A549 (cell line): ENCODE results near the gene HS6ST2. TPM values are rescaled to one million over a fixed set of nuclear protein-coding genes. Genes with fewer than 3 reads are reported as not detected.

ENCODE experiments used
- ATAC-seq, 2 experiments: fragments of 200-7000 bp in 1 of 2; fragments of >200 bp in 1 of 2; cut with Nextera tagmentation in 1 of 2; cut with Tn5 transposase in 1 of 2; 3 replicates each; pipeline versions ENCODE4 v1.8.0 to v1.9.1; 2018 to 2020; ENCODE audit warnings: mild to moderate bottlenecking in 1 of 2, moderate library complexity in 1 of 2
- CTCF ChIA-PET: fragments of 300-600 bp; sonication (Branson Sonifier 250); formaldehyde crosslinking; extraction: SDS; loops from one replicate; lab custom pipeline; 2021; ENCODE audit warnings: antibody characterized with exemption, inconsistent platforms; lab: Yijun Ruan, JAX
- POLR2A ChIA-PET: fragments of 350-600 bp; formaldehyde crosslinking; extraction: SDS; loops from one replicate; lab custom pipeline; 2021; ENCODE audit warnings: antibody characterized with exemption, inconsistent platforms; lab: Yijun Ruan, JAX
- DNase-seq, 2 experiments: peaks; one replicate each; pipeline versions ENCODE4 v3.0.0 to v3.0.0-alpha.2; 2011 to 2016; ENCODE audit warnings: low read depth in 1 of 2, low spot score in 1 of 2
- FAIRE-seq: peaks from 2 replicates; lab custom pipeline; 2011; peaks lifted over from hg19 to GRCh38; lab: Jason Lieb, UNC
- H3K27ac ChIP-seq, 2 experiments: fragments of >200 bp; sonication (Bioruptor Twin); formaldehyde crosslinking; 3 replicates each; pipeline ENCODE4 v1.5.1; 2016 to 2017
- H3K4me1 ChIP-seq: fragments of >200 bp; sonication (Bioruptor Twin); formaldehyde crosslinking; 3 replicates; pipeline ENCODE4 v1.6.1; 2016
- H3K4me2 ChIP-seq: fragments of >200 bp; sonication (Bioruptor Twin); formaldehyde crosslinking; 3 replicates; pipeline ENCODE4 v1.6.1; 2016
- H3K4me3 ChIP-seq: fragments of >200 bp; sonication (Bioruptor Twin); formaldehyde crosslinking; 3 replicates; pipeline ENCODE4 v1.5.1; 2016
- H3K9me3 ChIP-seq: fragments of >200 bp; sonication (Bioruptor Twin); formaldehyde crosslinking; 3 replicates; pipeline ENCODE4 v1.6.1; 2016
- ATOH8 ChIP-seq: fragments of 250-450 bp; sonication (Bioruptor Pico); IDR thresholded peaks from 2 replicates; pipeline ENCODE4 v1.5.0; 2020; ENCODE audit warnings: low read depth, mild to moderate bottlenecking, moderate library complexity
- BCL3 ChIP-seq: fragments of >200 bp; sonication (Bioruptor Twin); formaldehyde crosslinking; IDR thresholded peaks from 3 replicates; pipeline ENCODE4 v1.6.1; 2016
- CTCF ChIP-seq: fragments of >200 bp; sonication (Bioruptor Twin); formaldehyde crosslinking; IDR thresholded peaks from 3 replicates; pipeline ENCODE4 v1.5.1; 2016
- ESRRA ChIP-seq: fragments of 150-350 bp; IDR thresholded peaks from 2 replicates; pipeline ENCODE4 v1.6.1; 2014; ENCODE audit warnings: mild to moderate bottlenecking, low read length, borderline replicate concordance
- FOSB ChIP-seq: fragments of 250-450 bp; sonication (Bioruptor Pico); IDR thresholded peaks from 2 replicates; pipeline ENCODE4 v1.5.0; 2020; ENCODE audit warnings: mild to moderate bottlenecking, moderate library complexity
- FOXS1 ChIP-seq: fragments of 250-450 bp; sonication (Bioruptor Pico); IDR thresholded peaks from 2 replicates; pipeline ENCODE4 v1.5.0; 2020; ENCODE audit warnings: mild to moderate bottlenecking, moderate library complexity
- GATA3 ChIP-seq: IDR thresholded peaks from 2 replicates; pipeline ENCODE4 v1.6.1; 2012; ENCODE audit warnings: borderline replicate concordance
- HMGXB4 ChIP-seq: fragments of 250-450 bp; sonication (Bioruptor Pico); IDR thresholded peaks from 2 replicates; pipeline ENCODE4 v1.5.0; 2021; ENCODE audit warnings: mild to moderate bottlenecking, moderate library complexity, borderline replicate concordance
- HOXB13 ChIP-seq: fragments of 250-450 bp; sonication (Bioruptor Pico); IDR thresholded peaks from 2 replicates; pipeline ENCODE4 v1.5.0; 2020; ENCODE audit warnings: low read depth, mild to moderate bottlenecking, moderate library complexity
- HOXB5 ChIP-seq: fragments of 250-450 bp; sonication (Bioruptor Pico); IDR thresholded peaks from 2 replicates; pipeline ENCODE4 v1.5.0; 2020; ENCODE audit warnings: mild to moderate bottlenecking, moderate library complexity
- KDM5A ChIP-seq: fragments of 200-600 bp; sonication (generic); IDR thresholded peaks from 2 replicates; pipeline ENCODE4 v1.6.1; 2016; ENCODE audit warnings: antibody characterized with exemption, mild to moderate bottlenecking
- MAX ChIP-seq: IDR thresholded peaks from 2 replicates; pipeline ENCODE4 v1.6.1; 2012
- MAZ ChIP-seq: fragments of 150-350 bp; IDR thresholded peaks from 2 replicates; pipeline ENCODE4 v1.6.1; 2014; ENCODE audit warnings: antibody characterized with exemption, low read depth, low read length, borderline replicate concordance
- MYC ChIP-seq: IDR thresholded peaks from 2 replicates; pipeline ENCODE4 v1.6.1; 2012; ENCODE audit warnings: mild to moderate bottlenecking, inconsistent platforms, low read length, improper control_type of control experiment, borderline replicate concordance
- NPAS2 ChIP-seq: fragments of 250-450 bp; sonication (Bioruptor Pico); IDR thresholded peaks from 2 replicates; pipeline ENCODE4 v1.8.0; 2022; ENCODE audit warnings: mild to moderate bottlenecking, moderate library complexity, borderline replicate concordance
- NR3C1 ChIP-seq: fragments of >200 bp; sonication (Bioruptor Twin); formaldehyde crosslinking; IDR thresholded peaks from 3 replicates; pipeline ENCODE4 v1.6.1; 2017
- PBX3 ChIP-seq: IDR thresholded peaks from 2 replicates; pipeline ENCODE4 v1.6.1; 2012
- POLR2A ChIP-seq: IDR thresholded peaks from 2 replicates; pipeline ENCODE4 v1.6.1; 2012; ENCODE audit warnings: mild to moderate bottlenecking, low read length
- RCOR1 ChIP-seq: fragments of 150-350 bp; IDR thresholded peaks from 2 replicates; pipeline ENCODE4 v1.6.1; 2014; ENCODE audit warnings: antibody characterized with exemption, low read length, low read depth
- RFX5 ChIP-seq: fragments of 450-650 bp; IDR thresholded peaks from 2 replicates; pipeline ENCODE4 v1.7.1; 2014; ENCODE audit warnings: antibody characterized with exemption, mild to moderate bottlenecking, moderate library complexity
- SMC3 ChIP-seq: fragments of >200 bp; sonication (Bioruptor Twin); formaldehyde crosslinking; IDR thresholded peaks from 3 replicates; pipeline ENCODE4 v1.6.1; 2018; ENCODE audit warnings: inconsistent platforms
- TP53 ChIP-seq: fragments of 250-450 bp; sonication (Bioruptor Pico); IDR thresholded peaks from 2 replicates; pipeline ENCODE4 v1.5.0; 2021; ENCODE audit warnings: mild to moderate bottlenecking, moderate library complexity
- ZC3H11A ChIP-seq: fragments of 450-650 bp; IDR thresholded peaks from 2 replicates; pipeline ENCODE4 v1.6.1; 2014; ENCODE audit warnings: antibody characterized with exemption, mild to moderate bottlenecking
- ZSCAN20 ChIP-seq: fragments of 250-450 bp; sonication (Bioruptor Pico); IDR thresholded peaks from 2 replicates; pipeline ENCODE4 v1.8.0; 2022; ENCODE audit warnings: mild to moderate bottlenecking, moderate library complexity
- WGBS: methylation state at CpG from one replicate; pipeline ENCODE4 v1.1.6; 2017; ENCODE audit errors: missing lambda C conversion rate; 5-methylcytosine and 5-hydroxymethylcytosine counted together
- polyA plus RNA-seq, 4 experiments: library from polyadenylated mRNA; depleted of rRNA in 3 of 4; stranded (reverse); fragments of >200 nt; fragmentation: RNase III in 1 of 4; extraction: RNeasy Plus Mini Kit Qiagen cat#74134 plus additional on column Dnase treatment in 1 of 4; gene quantifications; 2 replicates in 3 of 4; 3 replicates in 1 of 4; pipeline ENCODE4 v1.2.3, GENCODE V29; 2011 to 2017

Gene HS6ST2
- polyA plus RNA-seq, 2 of the 4 experiments (the other 2 are of a cell fraction) = 0.01 to 0.04 TPM

- no peak for DNase-seq
- H3K4me1 ChIP-seq = no peaks in the 10 kb centered on the region
- WGBS = 2% methylated on average over 3 of the region's 3 CpGs
- no peak for ATAC-seq
- no peaks in the 10 kb centered on the region for H3K9me3 ChIP-seq
- H3K27ac ChIP-seq = no peak overlapping the region
- ChIA-PET CTCF (no interaction called here), POLR2A (no interaction called here)
- H3K4me2 ChIP-seq = no peak overlapping the region
- no peak overlapping the region for H3K4me3 ChIP-seq
- no peak for TF ChIP-seq CTCF
- TF ChIP-seq BCL3 = no peak
- no peak for TF ChIP-seq ESRRA
- no peak for TF ChIP-seq POLR2A
- TF ChIP-seq FOXS1 = no peak
- TF ChIP-seq FOSB (CRISPR knock-in tag) = no peak
- no peak for TF ChIP-seq HMGXB4 (CRISPR knock-in tag)
- TF ChIP-seq ZC3H11A = no peak
- TF ChIP-seq NPAS2 (CRISPR knock-in tag) = no peak
- no peak for TF ChIP-seq KDM5A
- no peak for TF ChIP-seq HOXB5 (CRISPR knock-in tag)
- no peak for TF ChIP-seq GATA3
- TF ChIP-seq MYC = no peak
- no peak for TF ChIP-seq SMC3
- no peak for TF ChIP-seq MAZ
- no peak for TF ChIP-seq NR3C1
- no peak for TF ChIP-seq MAX
- TF ChIP-seq HOXB13 (CRISPR knock-in tag) = no peak
- FAIRE-seq = no peak
These were observed 8.6 kb upstream of the HS6ST2 start for GRCh38 chrX:132967049-132967448.

- CTCF ChIA-PET = interaction anchor here (0.8 to 1.3 kb wide), 3 partner anchors 10 to 12 kb away, joined by 3 to 4 read pairs (median 3); no protein-coding TSS in a partner anchor
- no peak for TF ChIP-seq PBX3
- TF ChIP-seq HMGXB4 (CRISPR knock-in tag) = no peak
- no peak for TF ChIP-seq RFX5
- TF ChIP-seq RCOR1 = no peak
- no peak for TF ChIP-seq SMC3
- TF ChIP-seq ZSCAN20 (CRISPR knock-in tag) = no peak
- no peak for TF ChIP-seq BCL3
- TF ChIP-seq FOSB (CRISPR knock-in tag) = no peak
- no peak for TF ChIP-seq TP53
- no peak for TF ChIP-seq ATOH8 (CRISPR knock-in tag)
- no peaks in the 10 kb centered on the region for H3K9me3 ChIP-seq
- FAIRE-seq = no peak
- WGBS = 14% methylated on average over 4 of the region's 4 CpGs
- no peaks in the 10 kb centered on the region for H3K4me1 ChIP-seq
- H3K4me3 ChIP-seq = no peak overlapping the region
- DNase-seq = no peak
- H3K4me2 ChIP-seq = no peak overlapping the region
- no peak for ATAC-seq
- POLR2A ChIA-PET = no interaction called here
- H3K27ac ChIP-seq = no peak overlapping the region
These were observed 7.0 kb upstream of the HS6ST2 start for GRCh38 chrX:132965461-132965860.
